GM18519 (cell line): ENCODE results near the gene C3orf62.

ENCODE experiments used
- ATAC-seq: cut with Tn5 transposase; IDR thresholded peaks from one replicate; pipeline ENCODE4 v1.9.1; 2021; ENCODE audit warnings: mild to moderate bottlenecking, moderate library complexity; ENCODE audit not compliant: unreplicated experiment, low FRiP score

Gene C3orf62

GRCh38 chr3:49276475-49277382 is at the start of gene C3orf62:
Gene C3orf62 (minus strand): TSS chr3:49277232. CDS start chr3:49276872, 360 bp downstream.
- ATAC-seq = no peak

GRCh38 chr3:49324768-49325167 is 47.7 kb upstream of the C3orf62 start:
- ATAC-seq = no peak

- ATAC-seq = no peak
Measured at GRCh38 chr3:49316696-49317457, 39.8 kb upstream of the C3orf62 start.

GRCh38 chr3:49313896-49314688 is 37.1 kb upstream of the C3orf62 start:
- ATAC-seq = no peak

- ATAC-seq = no peak
Measured at GRCh38 chr3:49311283-49311682, 34.3 kb upstream of the C3orf62 start.

GRCh38 chr3:49310677-49311076 is 33.6 kb upstream of the C3orf62 start:
- no peak for ATAC-seq

GRCh38 chr3:49305608-49306007 is 28.6 kb upstream of the C3orf62 start:
- no peak for ATAC-seq

- ATAC-seq = no peak
Measured at GRCh38 chr3:49302613-49303012, 25.6 kb upstream of the C3orf62 start.

GRCh38 chr3:49300595-49300994 is 23.6 kb upstream of the C3orf62 start:
- ATAC-seq = no peak

- no peak for ATAC-seq
Measured at GRCh38 chr3:49298511-49298910, 21.5 kb upstream of the C3orf62 start.

GRCh38 chr3:49296781-49297411 is 19.9 kb upstream of the C3orf62 start:
- no peak for ATAC-seq

GRCh38 chr3:49295489-49296058 is 18.5 kb upstream of the C3orf62 start:
- ATAC-seq = no peak

- ATAC-seq = no peak
Measured at GRCh38 chr3:49294343-49294742, 17.3 kb upstream of the C3orf62 start.

- ATAC-seq = no peak
Measured at GRCh38 chr3:49283997-49284396, 7.0 kb upstream of the C3orf62 start.

- ATAC-seq = no peak
Measured at GRCh38 chr3:49279376-49279775, 2.3 kb upstream of the C3orf62 start.

- no peak for ATAC-seq
Measured at GRCh38 chr3:49278548-49278947, 1.5 kb upstream of the C3orf62 start.

GRCh38 chr3:49277383-49277775 is 347 bp upstream of the C3orf62 start:
- no peak for ATAC-seq

- ATAC-seq = no peak
Measured at GRCh38 chr3:49273825-49274532, 3.1 kb downstream of the C3orf62 start.

- no peak for ATAC-seq
Measured at GRCh38 chr3:49271047-49271446, 6.0 kb downstream of the C3orf62 start.
